Activated CD8-positive, alpha-beta memory T cell treated with anti-CD3 and anti-CD28 coated beads, Interleukin-2, amount 50 U/mL, for 24 hours (primary cell): Measurements from ENCODE around the gene HOXA9.

Experiments used
- DNase-seq: peaks from one replicate; pipeline ENCODE4 v3.0.0-alpha.2; 2020; ENCODE audit errors: extremely low read depth

HOXA9 gene

DNA sequence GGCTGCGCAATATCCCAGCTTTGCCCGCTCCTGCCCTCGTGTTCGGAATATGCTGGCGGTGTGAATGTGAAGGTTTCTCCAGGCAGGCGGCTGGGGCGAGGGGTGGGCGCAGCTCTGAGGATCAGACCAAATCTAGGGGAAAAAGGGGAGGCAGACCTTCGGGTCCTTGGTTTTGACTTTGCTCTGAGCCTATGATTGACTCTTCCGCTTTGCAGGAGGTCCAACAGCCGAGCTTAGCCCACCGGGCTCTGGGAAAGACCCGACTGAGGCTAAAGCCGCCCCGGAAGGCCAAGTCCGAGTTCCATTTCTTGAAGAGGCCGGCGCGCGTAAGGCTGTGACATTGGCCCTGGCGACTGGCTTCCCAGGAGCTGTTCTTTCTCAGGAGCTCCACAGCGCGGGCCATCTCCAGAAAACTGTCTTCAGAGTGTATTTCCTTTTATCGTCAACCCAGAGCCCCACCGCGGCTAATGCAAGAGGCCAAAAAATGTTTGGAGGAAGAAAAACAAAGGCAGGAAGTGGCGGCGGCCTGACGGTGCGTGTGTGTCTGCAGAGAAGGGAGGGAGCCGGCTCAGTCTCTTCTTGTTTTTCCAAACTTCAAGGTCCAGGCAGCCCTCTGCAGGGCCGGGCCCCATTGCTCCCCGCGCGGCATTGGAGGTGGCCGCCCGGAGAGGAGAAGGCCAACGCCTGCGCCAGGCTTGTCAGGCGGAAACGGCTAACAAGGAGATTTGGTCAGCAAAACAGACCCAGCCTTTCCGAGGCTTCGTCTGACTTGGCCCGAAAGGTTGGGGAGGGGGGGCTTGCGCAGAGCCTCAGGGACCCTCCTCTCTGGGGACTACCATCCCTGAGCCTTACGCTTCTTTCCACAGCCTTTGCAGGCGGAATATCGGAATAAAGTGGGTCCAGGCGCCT, 23.3 kb upstream of the HOXA9 start:
- no peak for DNase-seq

- no peak for DNase-seq
These were observed 22.4 kb upstream of the HOXA9 start for GRCh38 chr7:27187475-27188385.

DNA sequence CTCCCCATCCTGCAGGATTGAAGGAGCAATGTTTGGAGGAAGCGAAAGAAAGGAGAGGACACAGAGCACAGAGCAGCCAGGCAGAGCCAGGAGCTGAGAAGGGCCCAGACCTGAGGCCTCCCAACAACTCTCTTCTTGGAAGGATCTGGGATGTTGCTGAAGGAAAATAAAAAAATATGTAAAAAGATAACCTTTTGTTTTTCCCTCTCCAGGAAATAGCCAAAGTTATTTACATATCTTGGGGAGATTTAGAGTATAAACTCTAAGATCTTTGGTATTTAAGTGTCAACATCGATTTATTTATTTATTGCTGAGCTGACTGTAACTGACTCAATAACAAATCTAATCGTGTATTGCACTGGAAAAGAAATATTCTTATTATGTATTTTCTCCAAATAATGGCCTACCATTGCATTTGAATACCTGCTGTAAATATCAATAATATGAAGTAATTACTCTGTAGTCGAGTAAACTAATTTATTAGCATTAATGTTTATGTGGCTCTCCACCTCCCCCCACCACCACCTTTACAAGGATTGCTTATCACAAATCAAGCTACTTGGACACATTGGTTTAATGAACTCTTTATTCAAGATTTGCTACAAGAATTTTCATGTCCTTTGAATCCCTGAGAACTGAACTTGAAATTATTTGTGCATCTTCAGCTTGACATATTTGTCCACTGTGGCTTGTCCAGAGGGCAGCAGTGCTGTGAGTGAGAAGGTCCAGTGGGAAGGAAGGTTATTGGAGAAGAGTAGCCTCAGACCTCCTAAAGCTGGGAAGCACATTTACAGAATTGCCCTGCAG, 21.5 kb upstream of the HOXA9 start:
- no peak for DNase-seq

- no peak for DNase-seq
These were observed 20.7 kb upstream of the HOXA9 start for GRCh38 chr7:27185854-27186667.

DNA sequence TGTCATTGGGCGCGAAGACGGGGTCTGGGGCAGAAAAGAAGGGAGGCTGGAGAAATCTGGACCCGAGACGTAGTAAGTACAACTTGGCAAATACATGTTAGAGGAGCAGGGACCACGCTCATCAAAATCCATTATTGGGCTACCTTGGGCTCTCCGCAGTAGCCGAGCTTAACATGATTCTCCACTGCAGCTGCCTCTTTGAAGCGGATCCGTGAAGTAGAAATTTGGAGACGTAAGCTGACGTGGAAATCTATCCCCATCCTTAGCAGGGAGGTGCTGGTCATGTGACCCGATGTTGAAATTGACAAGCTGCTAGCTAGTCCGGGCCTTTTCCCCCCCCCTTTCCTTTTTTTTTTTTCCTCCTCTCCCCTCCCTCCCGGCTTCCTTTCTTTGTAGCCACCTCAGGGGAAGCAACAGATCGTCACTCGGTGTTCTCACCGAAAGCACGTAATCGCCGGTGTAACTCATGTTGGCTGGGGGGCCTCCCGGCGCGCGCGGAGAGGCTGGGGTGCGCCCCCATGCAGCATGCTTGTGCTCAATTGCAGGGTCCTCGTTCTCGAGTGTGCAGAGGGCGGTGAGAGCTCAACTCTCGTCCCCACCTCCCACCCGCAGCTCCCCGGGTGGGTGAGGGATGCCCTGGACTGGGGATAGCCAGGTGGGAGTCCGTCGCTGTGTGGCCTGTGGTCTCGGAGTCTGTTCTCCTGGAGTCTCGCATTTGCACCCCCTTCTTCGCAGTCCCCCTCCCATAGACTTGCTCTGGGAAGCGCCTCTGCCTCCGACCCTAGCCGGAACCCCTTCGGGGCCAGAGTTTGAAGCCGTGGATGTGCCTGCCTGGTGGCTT, 19.9 kb upstream of the HOXA9 start, which contains the start of gene HOXA11:
HOXA11 (minus strand) TSS at position 220 of the 841 bp plus-strand sequence; CDS start at position 132, 88 bp downstream.
- no peak for DNase-seq

DNA sequence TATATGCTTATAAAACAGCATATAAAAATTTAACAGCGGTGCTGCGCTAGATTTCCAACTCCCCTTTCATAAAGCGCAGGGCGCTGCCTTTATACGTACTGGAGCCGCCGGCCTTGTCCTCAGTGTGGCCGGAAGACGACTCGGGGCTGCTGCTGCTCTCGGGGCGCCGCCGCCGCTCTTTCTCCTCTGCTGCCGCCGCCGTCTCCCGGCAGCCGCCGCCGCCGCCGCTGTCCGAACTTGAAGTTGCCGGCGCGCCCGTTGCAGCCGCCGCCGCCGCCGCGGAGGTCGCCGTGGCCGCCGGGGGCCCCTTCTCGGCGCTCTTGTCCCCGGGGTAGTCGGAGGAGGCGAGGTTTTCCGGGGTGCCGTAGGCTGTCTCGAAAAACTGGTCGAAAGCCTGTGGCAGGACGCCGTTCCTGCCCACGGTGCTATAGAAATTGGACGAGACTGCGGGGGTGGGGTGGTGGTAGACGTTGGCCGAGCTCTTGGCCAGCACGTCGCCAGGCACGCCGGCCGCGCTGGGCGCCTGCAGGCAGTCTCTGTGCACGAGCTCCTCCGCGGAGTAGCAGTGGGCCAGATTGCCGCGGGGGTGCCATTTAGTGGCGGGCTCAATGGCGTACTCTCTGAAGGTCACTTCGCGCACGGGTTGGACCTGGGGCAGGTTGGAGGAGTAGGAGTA, 19.1 kb upstream of the HOXA9 start:
- no peak for DNase-seq

DNA sequence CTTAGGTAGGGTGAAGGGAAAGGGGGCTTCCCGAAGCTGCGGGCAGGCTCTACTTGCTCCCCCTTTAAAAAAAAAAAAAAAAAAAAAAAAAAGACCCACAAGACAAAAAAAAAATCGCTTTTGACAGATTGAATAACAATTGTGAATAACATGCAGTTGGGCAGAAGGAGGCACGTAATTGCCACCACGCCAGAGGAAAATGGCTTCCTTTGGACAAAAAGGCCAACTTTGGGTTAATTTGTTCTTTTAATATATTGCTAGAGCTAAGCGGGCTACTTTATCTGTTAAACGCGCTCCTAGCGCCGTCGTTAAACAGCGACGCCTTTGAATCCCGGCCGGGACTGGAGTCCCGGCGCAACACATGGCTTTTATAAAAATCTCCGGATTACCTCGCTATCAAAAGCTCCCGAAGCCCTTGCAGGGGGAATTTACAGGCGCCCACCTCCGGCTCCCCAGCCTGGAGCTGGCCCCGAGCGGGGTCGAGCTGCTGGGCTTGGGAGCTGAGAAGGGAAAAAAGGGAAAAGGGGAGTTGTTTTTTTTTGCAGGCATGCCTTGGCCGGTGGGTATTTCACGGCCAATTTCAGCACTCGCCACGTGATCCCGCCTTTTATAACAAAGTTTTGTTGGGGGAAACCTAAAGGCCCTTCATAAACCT, 18.5 kb upstream of the HOXA9 start:
- no peak for DNase-seq

GRCh38 chr7:27182861-27183681, 17.7 kb upstream of the HOXA9 start:
- no peak for DNase-seq

DNA sequence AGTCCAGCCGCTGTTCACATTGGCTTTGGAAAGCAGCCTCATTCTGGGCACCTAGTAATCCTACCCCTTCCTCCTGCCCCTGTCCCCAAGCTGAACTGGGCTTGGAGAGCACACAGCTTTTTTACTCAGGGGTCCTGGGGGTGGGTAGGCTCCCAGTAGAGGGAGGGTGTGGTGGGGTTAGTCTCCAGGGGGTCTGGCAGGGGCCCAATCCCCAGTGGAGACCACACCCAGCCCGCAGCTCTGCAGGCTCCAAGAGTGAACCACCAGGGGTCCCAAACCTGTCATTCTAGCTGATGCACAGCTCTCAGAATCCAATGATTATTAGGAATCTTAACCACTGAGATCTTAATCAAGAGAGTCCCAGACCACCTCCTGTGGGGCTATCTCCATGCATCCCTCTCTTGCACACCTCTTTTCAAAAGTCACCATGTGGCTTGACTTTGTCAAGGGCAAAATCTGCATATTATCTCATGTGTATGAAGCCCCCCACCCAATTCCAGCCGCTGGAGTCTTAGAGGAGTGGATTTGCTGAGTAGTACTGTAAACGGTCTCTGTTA, 17.0 kb upstream of the HOXA9 start:
- DNase-seq = no peak

GRCh38 chr7:27181795-27182275, 16.5 kb upstream of the HOXA9 start:
- DNase-seq = no peak

DNA sequence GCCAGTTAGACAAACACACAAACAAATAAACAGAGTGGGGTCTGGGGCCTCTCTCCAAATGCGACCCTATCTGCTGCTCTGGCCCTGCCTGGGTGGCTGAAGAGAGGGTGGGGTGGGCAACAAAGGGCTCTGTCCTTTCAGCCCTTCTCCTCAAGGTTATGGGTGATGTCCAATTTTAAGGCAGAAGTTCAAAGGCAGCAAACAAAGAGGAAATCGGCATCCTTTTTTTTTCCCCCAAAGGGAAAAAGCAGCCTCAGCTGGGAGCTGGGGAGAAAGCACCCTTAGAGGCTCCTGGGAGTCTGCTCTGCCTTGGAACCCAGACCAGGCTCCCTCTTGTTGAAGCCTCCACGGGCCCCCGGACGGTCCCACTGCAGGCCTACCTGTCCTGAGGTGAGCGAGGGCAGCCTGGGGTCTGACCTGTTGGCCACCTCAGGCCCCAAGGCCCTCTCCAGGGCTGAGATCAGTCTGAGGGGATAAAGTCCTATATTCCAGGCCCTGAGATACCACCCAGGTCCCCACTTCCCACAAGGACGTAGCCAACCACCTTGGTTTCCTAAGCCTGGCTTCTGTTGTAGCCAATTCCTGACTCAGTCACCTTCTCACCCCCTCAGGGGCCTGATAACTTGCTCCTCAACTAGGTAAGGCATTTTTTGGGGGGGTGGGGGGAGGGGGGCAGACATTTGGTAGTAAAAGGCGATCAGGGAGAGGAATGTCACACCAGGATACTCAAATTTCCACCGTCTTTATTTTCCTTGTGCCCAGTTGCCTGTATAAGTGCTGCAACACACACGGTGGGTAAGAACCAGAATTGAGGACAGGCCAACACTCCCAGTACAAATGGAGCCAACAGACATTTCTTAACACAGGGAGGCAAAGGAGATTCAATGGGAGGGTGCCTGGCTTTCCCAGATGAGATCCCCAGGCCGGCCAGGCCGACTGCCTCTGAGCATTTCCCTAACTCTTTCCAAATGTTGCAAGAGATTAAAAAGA, 15.4 kb upstream of the HOXA9 start:
- DNase-seq = no peak

GRCh38 chr7:27179503-27180430, 14.4 kb upstream of the HOXA9 start:
- no peak for DNase-seq

DNA sequence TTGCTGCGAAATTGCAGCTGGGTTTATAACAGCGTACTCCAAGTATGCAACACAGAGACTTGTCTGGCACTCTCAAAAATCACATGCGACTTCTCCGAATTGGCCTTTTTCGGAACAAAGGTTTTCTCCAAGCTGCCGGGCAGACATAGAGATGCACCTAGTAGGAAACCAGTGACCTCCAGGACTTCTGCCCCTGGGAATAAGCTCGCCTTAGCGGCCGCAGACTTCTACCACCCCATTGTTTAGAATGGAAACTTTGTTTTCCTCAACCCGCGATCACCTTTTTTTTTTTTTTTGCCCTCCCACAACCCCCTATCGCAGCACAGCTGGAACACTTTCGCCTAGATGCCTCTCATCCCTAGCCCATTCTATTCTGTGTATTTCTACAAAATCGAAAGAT, 13.7 kb upstream of the HOXA9 start:
- DNase-seq = no peak

GRCh38 chr7:27178366-27178765, 13.0 kb upstream of the HOXA9 start:
- no peak for DNase-seq

GRCh38 chr7:27177795-27178320, 12.5 kb upstream of the HOXA9 start:
- no peak for DNase-seq
